Heart left ventricle (tissue), 13 donors: ENCODE measurements around the gene ZCCHC2.

ENCODE experiments used
- CTCF ChIP-seq, 12 donors: fragments of 200-600 bp; sonication (generic) in 4 of 12; IDR thresholded peaks; one replicate each; pipeline versions ENCODE4 v1.5.0 to v1.8.0; 2018 to 2022; ENCODE audit warnings: antibody characterized with exemption in 12 of 12, mild to moderate bottlenecking in 5 of 12
- POLR2A ChIP-seq, 2 donors: fragments of 450-650 bp; IDR thresholded peaks; one replicate each; pipeline ENCODE4 v1.6.1; 2017; ENCODE audit warnings: antibody characterized with exemption in 2 of 2, mild to moderate bottlenecking in 2 of 2, moderate library complexity in 2 of 2
- donor health status: ischemic (EF 13 %, LVEDD 7.1; RV severe dilation, severe dysfunction).
- donor health status: DM: no; HTN: yes; CAD: no.
- donor health status: DM: no; HTN: no; CAD: no.
- donor health status: ischemic (EF 25% LVEDD 6.9; RV normal size, moderate dysfunction).
- donor health status: ischemic (EF 25% LVEDD 5.7; RV mildly dilated, moderate dysfunction).
- donor health status: ischemic (EF 35%, LVEDD 5.7; RV mildly dilated, moderate dysfunction).
- donor health status: nonischemic (EF 11% LVEDD 7.7; RV severe dilation, severe dysfunction).
- donor health status: DM: yes; HTN: yes; CAD: no.
- donor health status: PGD.
- donor health status: ischemic (EF 29% LVEDD 5.4; RV normal size, mild dysfunction).
- donor health status: nonischemic (EF 23%, LVEDD 6.1; RV moderate dilation, normal function).

DNA sequence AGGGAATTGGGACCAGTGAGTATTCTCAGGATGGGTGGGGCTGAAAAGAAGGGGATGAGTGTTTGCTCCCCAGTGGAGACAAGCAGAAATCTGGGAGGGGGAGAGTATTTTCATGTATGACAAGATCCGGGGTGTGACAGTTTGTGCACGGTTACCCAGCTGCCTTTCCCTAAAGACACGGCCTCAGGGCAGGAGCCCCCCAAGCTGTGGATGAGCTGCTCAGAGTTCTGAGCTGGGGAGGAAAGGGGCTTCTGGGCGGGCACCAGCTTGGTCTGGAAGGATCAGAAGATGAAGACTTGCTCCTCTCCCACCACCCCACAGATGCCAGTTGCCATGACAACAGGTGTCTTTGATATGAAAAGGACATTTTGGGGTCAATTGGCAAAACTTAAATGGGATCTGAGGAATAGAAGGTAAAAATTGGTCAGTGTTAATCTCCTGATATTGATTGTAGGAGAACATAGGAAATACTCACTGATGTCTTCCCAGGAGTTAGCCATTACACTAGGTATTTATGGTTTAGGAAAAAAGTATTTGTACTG is 29.2 kb downstream of the ZCCHC2 start:
- TF ChIP-seq CTCF (IDR thresholded peaks at IDR 0.05) (no peak), POLR2A (IDR thresholded peaks at IDR 0.05) (no peak)
